K562 (cell line): ENCODE measurements around the gene ZNF516. TPM values are rescaled to one million over a fixed set of nuclear protein-coding genes. Genes with fewer than 3 reads are reported as not detected.

Experiments used
- ATAC-seq: fragments of 200-7000 bp; cut with Tn5 transposase; 3 replicates; pipeline ENCODE4 v1.9.1; 2020; ENCODE audit warnings: moderate library complexity
- Bru-seq: library from RNA; stranded (reverse); fragments of 400-500 nt; gene quantifications from one replicate; lab custom pipeline; 2021; lab: Mats Ljungman, UMichigan
- BruChase-seq, 2 experiments: library from RNA; stranded (reverse); fragments of 400-500 nt; gene quantifications; one replicate each; lab custom pipeline; 2021; lab: Mats Ljungman, UMichigan
- BruUV-seq: library from RNA; stranded (reverse); fragments of 400-500 nt; replicated peaks from 2 replicates; lab custom pipeline; 2021; lab: Mats Ljungman, UMichigan
- CTCF ChIA-PET: fragments of 300-600 bp; formaldehyde crosslinking; extraction: SDS; loops from one replicate; lab custom pipeline; 2021; ENCODE audit warnings: low intra/inter-chr PET ratio; lab: Yijun Ruan, JAX
- POLR2A ChIA-PET: fragments of 300-600, 350-650 bp; sonication (Branson Sonifier 250); formaldehyde crosslinking; extraction: SDS; loops from one replicate; lab custom pipeline; 2021; ENCODE audit warnings: antibody characterized with exemption, inconsistent platforms; lab: Yijun Ruan, JAX
- DNase-seq, 4 experiments: peaks; one replicate each; pipeline versions ENCODE4 v3.0.0 to v3.0.0-alpha.2; 2011 to 2018; ENCODE audit warnings: low spot score in 3 of 4, mixed read lengths in 3 of 4; ENCODE audit errors: extremely low read depth in 1 of 4
- FAIRE-seq: peaks from 2 replicates; lab custom pipeline; 2011; peaks lifted over from hg19 to GRCh38; lab: Jason Lieb, UNC
- H2AFZ ChIP-seq: 2 replicates; pipeline ENCODE4 v1.6.0; 2011; ENCODE audit warnings: low read depth, low read length, control low read depth, inconsistent platforms
- H3K27ac ChIP-seq: fragments of 200-600 bp; 3 replicates; pipeline ENCODE4 v1.8.0; 2011; ENCODE audit warnings: low read depth, mild to moderate bottlenecking, control low read depth, inconsistent platforms, low read length, moderate library complexity, mixed read lengths; ENCODE audit errors: extremely low read depth
- H3K27me3 ChIP-seq, 2 experiments: fragments of 300-600 bp in 1 of 2; 2 replicates in 1 of 2; 3 replicates in 1 of 2; pipeline versions ENCODE4 v1.6.0 to v1.8.0; 2011; ENCODE audit warnings: inconsistent platforms in 2 of 2, low read length in 2 of 2, mild to moderate bottlenecking in 1 of 2, mixed read lengths in 1 of 2, moderate library complexity in 1 of 2; ENCODE audit not compliant: control insufficient read depth in 2 of 2, insufficient read depth in 2 of 2
- H3K36me3 ChIP-seq: fragments of 300-600 bp; 3 replicates; pipeline ENCODE4 v1.8.0; 2011; ENCODE audit warnings: mild to moderate bottlenecking, low read length, inconsistent platforms; ENCODE audit not compliant: control insufficient read depth, insufficient read depth
- H3K4me1 ChIP-seq, 2 experiments: fragments of 200-600 bp in 1 of 2; replicated peaks in 1 of 2; 2 replicates in 1 of 2; 3 replicates in 1 of 2; pipeline versions ENCODE4 v1.5.1 to v1.8.0; 2011; ENCODE audit warnings: inconsistent platforms in 2 of 2, low read length in 2 of 2, mild to moderate bottlenecking in 1 of 2, mixed read lengths in 1 of 2, moderate library complexity in 1 of 2; ENCODE audit not compliant: control insufficient read depth in 2 of 2, insufficient read depth in 2 of 2
- H3K4me2 ChIP-seq: 2 replicates; pipeline ENCODE4 v1.6.1; 2011; ENCODE audit warnings: low read length, control low read depth, inconsistent platforms, mixed read lengths; ENCODE audit not compliant: insufficient read depth
- H3K4me3 ChIP-seq: fragments of 200-600 bp; sonication (generic), shearing (Covaris generic); 2 replicates; pipeline ENCODE4 v1.5.1; 2016; ENCODE audit warnings: control low read depth, inconsistent platforms
- H3K79me2 ChIP-seq: fragments of 200-600 bp; 3 replicates; pipeline ENCODE4 v1.8.0; 2011; ENCODE audit warnings: low read length, inconsistent platforms; ENCODE audit not compliant: control insufficient read depth, insufficient read depth
- H3K9ac ChIP-seq, 2 experiments: 2 replicates each; pipeline versions ENCODE4 v1.6.0 to v1.6.1; 2011; ENCODE audit warnings: low read depth in 2 of 2, low read length in 2 of 2, control low read depth in 1 of 2, inconsistent platforms in 1 of 2, mild to moderate bottlenecking in 1 of 2, mixed read lengths in 1 of 2; ENCODE audit not compliant: insufficient read depth in 1 of 2
- H3K9me1 ChIP-seq: one replicate; pipeline ENCODE4 v1.6.0; 2011; ENCODE audit warnings: inconsistent platforms, mild to moderate bottlenecking, low read length, moderate library complexity; ENCODE audit not compliant: control insufficient read depth, insufficient read depth
- H3K9me3 ChIP-seq: replicated peaks from 2 replicates; pipeline ENCODE4 v1.5.1; 2011; ENCODE audit warnings: low read depth, low read length, inconsistent platforms; ENCODE audit not compliant: control insufficient read depth, insufficient read depth
- H4K20me1 ChIP-seq: replicated peaks from 2 replicates; pipeline ENCODE4 v1.6.1; 2011; ENCODE audit warnings: low read length, inconsistent platforms, mixed read lengths; ENCODE audit not compliant: control insufficient read depth, insufficient read depth
- COPS2 ChIP-seq: fragments of 450-650 bp; conservative IDR thresholded peaks from 2 replicates; pipeline ENCODE4 v1.6.1; 2016; ENCODE audit warnings: mild to moderate bottlenecking, moderate library complexity
- HMG20B ChIP-seq: fragments of 250-450 bp; sonication (Bioruptor Pico); IDR thresholded peaks from 2 replicates; pipeline ENCODE4 v1.5.0; 2021; ENCODE audit warnings: mild to moderate bottlenecking
- KLF13 ChIP-seq: fragments of 450-650 bp; IDR thresholded peaks from 2 replicates; pipeline ENCODE4 v1.6.1; 2016; ENCODE audit warnings: missing genetic modification characterization, low read depth, mild to moderate bottlenecking, missing compliant biosample characterization, moderate library complexity, borderline replicate concordance
- MYBL2 ChIP-seq, 2 experiments: fragments of 450-650 bp in 1 of 2; sonication (generic) in 1 of 2; formaldehyde crosslinking in 1 of 2; IDR thresholded peaks; 2 replicates each; pipeline versions ENCODE4 v1.6.1 to v1.8.1; 2017 to 2022; ENCODE audit warnings: borderline replicate concordance in 1 of 2, inconsistent platforms in 1 of 2, low read depth in 1 of 2, mild to moderate bottlenecking in 1 of 2, missing genetic modification reagents in 1 of 2, moderate library complexity in 1 of 2
- MYNN ChIP-seq, 2 experiments: sonication (generic); formaldehyde crosslinking in 1 of 2; IDR thresholded peaks; 2 replicates each; pipeline versions ENCODE4 v1.5.0 to v1.6.1; 2016 to 2020; ENCODE audit warnings: antibody characterized with exemption in 1 of 2, missing genetic modification reagents in 1 of 2
- NR2C1 ChIP-seq, 2 experiments: fragments of 450-650 bp; IDR thresholded peaks; 2 replicates each; pipeline ENCODE4 v1.6.1; 2017; ENCODE audit warnings: mild to moderate bottlenecking in 2 of 2, antibody characterized with exemption in 1 of 2, inconsistent platforms in 1 of 2, missing compliant biosample characterization in 1 of 2, missing genetic modification characterization in 1 of 2
- PURB ChIP-seq: sonication (generic); formaldehyde crosslinking; IDR thresholded peaks from 2 replicates; pipeline ENCODE4 v1.9.0; 2021; ENCODE audit warnings: low read depth, mild to moderate bottlenecking, missing genetic modification reagents
- RBM25 ChIP-seq: fragments of 200-400 bp; formaldehyde crosslinking; IDR thresholded peaks from 2 replicates; pipeline ENCODE4 v1.6.1; 2018; ENCODE audit warnings: low read length, low read depth, moderate library complexity; ENCODE audit not compliant: severe bottlenecking
- RFX5 ChIP-seq: IDR thresholded peaks from 2 replicates; pipeline ENCODE4 v1.6.1; 2011; ENCODE audit warnings: low read depth, mild to moderate bottlenecking, improper control_type of control experiment, low read length
- RHOXF2B ChIP-seq: fragments of 250-450 bp; sonication (Bioruptor Pico); conservative IDR thresholded peaks from 2 replicates; pipeline ENCODE4 v1.5.1; 2021
- SRSF1 ChIP-seq: fragments of 200-400 bp; formaldehyde crosslinking; IDR thresholded peaks from 2 replicates; pipeline ENCODE4 v1.6.1; 2017; ENCODE audit warnings: mild to moderate bottlenecking, low read depth, low read length, moderate library complexity
- TEAD4 ChIP-seq, 2 experiments: sonication (generic) in 1 of 2; formaldehyde crosslinking in 1 of 2; IDR thresholded peaks; 2 replicates each; pipeline versions ENCODE4 v1.6.1 to v1.8.0; 2012 to 2022; ENCODE audit warnings: borderline replicate concordance in 1 of 2, inconsistent platforms in 1 of 2, low read length in 1 of 2, mild to moderate bottlenecking in 1 of 2, missing genetic modification reagents in 1 of 2
- ZNF197 ChIP-seq: fragments of 200-800 bp; sonication (Bioruptor generic); IDR thresholded peaks from 2 replicates; pipeline ENCODE4 v1.6.1; 2016; ENCODE audit warnings: low read depth, missing genetic modification characterization, missing compliant biosample characterization
- ZNF277 ChIP-seq: fragments of 250-450 bp; sonication (Bioruptor Pico); IDR thresholded peaks from 2 replicates; pipeline ENCODE4 v1.8.0; 2022; ENCODE audit warnings: inconsistent platforms, mild to moderate bottlenecking, moderate library complexity, borderline replicate concordance
- WGBS: fragments of 100-300 bp; shearing (Covaris generic); methylation state at CpG from one replicate; pipeline ENCODE4 v1.1.6; 2016; ENCODE audit warnings: low coverage, mixed read lengths; ENCODE audit not compliant: insufficient coverage; ENCODE audit errors: missing lambda C conversion rate; 5-methylcytosine and 5-hydroxymethylcytosine counted together
- in situ Hi-C: fragments of 300-500 bp; cut with MboI; formaldehyde crosslinking; loops from 4 replicates; pipeline ENCODE4 v1.15.0; 2018; ENCODE audit warnings: inconsistent platforms, mixed read lengths
- intact Hi-C: fragments of 100-400 bp; cut with micrococcal nuclease; formaldehyde crosslinking; loops from 2 replicates; pipeline ENCODE4 v1.14.2; 2022
- long read RNA-seq, 3 experiments: library from polyadenylated mRNA in 2 of 3; library from RNA in 1 of 3; unstranded in 2 of 3; stranded (forward) in 1 of 3; transcript quantifications; one replicate each; pipeline ENCODE4 v2.0.0, GENCODE V29; 2019 to 2022
- polyA minus RNA-seq, 3 experiments: library from RNA; depleted of rRNA, polyadenylated mRNA; stranded (reverse); fragments of >200 nt; gene quantifications; 2 replicates each; pipeline ENCODE4 v1.2.3, GENCODE V29; 2011
- polyA plus RNA-seq, 8 experiments: library from polyadenylated mRNA; depleted of rRNA in 4 of 8; stranded (reverse) in 5 of 8; unstranded in 3 of 8; fragments of >200 nt; fragmentation: Nextera tagmentation in 2 of 8; fragmentation: Illumina TruSeq in 1 of 8; extraction: Ambion mirVana in 2 of 8; extraction: Trizol in 1 of 8; gene quantifications; 2 replicates each; pipeline versions ENCODE4 v1.2.1 to v1.2.3, GENCODE V29; 2011 to 2014; ENCODE audit warnings: inconsistent platforms in 1 of 8, missing spikeins in 1 of 8
- total RNA-seq, 7 experiments: library from RNA; depleted of rRNA in 6 of 7; stranded (reverse); fragments of >200 nt in 6 of 7; fragmentation: Illumina TruSeq in 2 of 7; extraction: Trizol in 2 of 7; gene quantifications; 2 replicates each; pipeline versions ENCODE4 v1.2.1 to v1.2.3, GENCODE V29; 2011 to 2021; ENCODE audit warnings: low replicate concordance in 1 of 7

The ZNF516 gene
- 0.11 and 0.21 TPM in 2 replicates for total RNA-seq (2011; cell fraction: chromatin; rRNA removed; ENCODE audit: low replicate concordance)
- total RNA-seq (2011; cell fraction: nucleolus; rRNA removed) = 0.13 and 0.50 TPM in 2 replicates
- 0.15 and 0.23 TPM in 2 replicates for total RNA-seq (2011; cell fraction: nucleoplasm; rRNA removed)
- total RNA-seq (2014; rRNA removed) (0.04 and 0.05 TPM in 2 replicates), total RNA-seq (2014; rRNA removed; fragmentation: Illumina TruSeq; extraction: Trizol) (0.03 TPM in 1 of 2 replicates, not detected in the other), total RNA-seq (2015; rRNA removed; fragmentation: Illumina TruSeq; extraction: Trizol) (0.04 TPM in 2 replicates), total RNA-seq (2021) (0.20 and 0.56 TPM in 2 replicates), polyA plus RNA-seq (2011; rRNA removed) (0.11 TPM in 1 of 2 replicates, not detected in the other), polyA plus RNA-seq (2014; fragmentation: Illumina TruSeq; extraction: Trizol) (0.07 TPM in 1 of 2 replicates, not detected in the other), polyA plus RNA-seq (2014; fragmentation: Nextera tagmentation; extraction: Ambion mirVana) (not detected), polyA plus RNA-seq (2014; rRNA removed) (0.05 and 0.09 TPM in 2 replicates), polyA minus RNA-seq (2011; rRNA and poly(A)+ RNA removed) (0.14 TPM in 1 of 2 replicates, not detected in the other), Bru-seq, nascent RNA (percentile 23 among the genes with signal in this experiment), BruChase-seq, experiment 1, labeled RNA remaining after a 2-hour chase (percentile 20 among the genes with signal in this experiment), BruChase-seq, experiment 2, labeled RNA remaining after a 6-hour chase (percentile 21 among the genes with signal in this experiment)
- 0.01 and 0.82 TPM in 2 replicates for polyA plus RNA-seq (2011; cell fraction: cytosol; rRNA removed)
- polyA plus RNA-seq (2011; cell fraction: nucleus; rRNA removed) = 0.03 and 0.31 TPM in 2 replicates
- 0.09 and 0.40 TPM in 2 replicates for polyA plus RNA-seq (2012)
- 0.10 and 0.18 TPM in 2 replicates for polyA minus RNA-seq (2011; cell fraction: cytosol; rRNA and poly(A)+ RNA removed)
- 0.11 and 0.27 TPM in 2 replicates for polyA minus RNA-seq (2011; cell fraction: nucleus; rRNA and poly(A)+ RNA removed)
- long read RNA-seq, experiment 1 = 0 reads
- long read RNA-seq, experiment 2 = 0 reads
- long read RNA-seq, experiment 3 = 0 reads

- no peak for DNase-seq
- no CpG with 5 or more reads among the region's 64 CpGs for whole genome bisulfite sequencing
- TF ChIP-seq HMG20B (CRISPR knock-in tag) (no peak), MYNN (IDR thresholded peaks at IDR 0.05) (no peak), MYNN (CRISPR knock-in tag; IDR thresholded peaks at IDR 0.05) (no peak), RHOXF2B (CRISPR knock-in tag) (no peak), ZNF277 (CRISPR knock-in tag) (no peak), RFX5 (no peak), TEAD4 (IDR thresholded peaks at IDR 0.05; ENCODE audit: low read length) (no peak), TEAD4 (CRISPR knock-in tag; IDR thresholded peaks at IDR 0.05; ENCODE audit: borderline replicate concordance) (no peak), SRSF1 (no peak), COPS2 (no peak), RBM25 (no peak), ZNF197 (no peak), NR2C1 (IDR thresholded peaks at IDR 0.05) (no peak), NR2C1 (tag; IDR thresholded peaks at IDR 0.05) (no peak), PURB (no peak), KLF13 (no peak), MYBL2 (IDR thresholded peaks at IDR 0.05; ENCODE audit: low read depth) (no peak), MYBL2 (CRISPR knock-in tag; IDR thresholded peaks at IDR 0.05; ENCODE audit: borderline replicate concordance) (no peak)
Observed at GRCh38 chr18:76495006-76495370, at the start of gene ZNF516. TSS of gene ZNF516 (minus strand) at chr18:76495242. CDS start at chr18:76443054, 52,188 bp downstream.

More at GRCh38 chr18:76495006-76495370, at the start of gene ZNF516:
- H4K20me1 ChIP-seq = 0 out of 2 replicates have a peak, but pooled peaks cover 3% of the 10 kb centered on the region
- no peak within 1 kb of the TSS for H3K4me2 ChIP-seq
- H3K9me1 ChIP-seq = no peaks in the 10 kb centered on the region
- H3K79me2 ChIP-seq = no peaks in the 10 kb centered on the region
- no peak within 1 kb of the TSS for H3K9ac ChIP-seq
- no peaks in the 10 kb centered on the region for H3K36me3 ChIP-seq
- FAIRE-seq = no peak
- H2AFZ ChIP-seq = no peak within 1 kb of the TSS
- intact Hi-C loops (no loop called here), in situ Hi-C loops (no loop called here)
- H3K4me1 ChIP-seq = peaks cover 2 to 26% of the 10 kb centered on the region in 2 experiments; a peak in 2 of 5 replicates
- no peaks in the 10 kb centered on the region; a peak in 2 of 5 replicates for H3K27me3 ChIP-seq
- ChIA-PET CTCF (no interaction called here), POLR2A (no interaction called here)
- H3K4me3 ChIP-seq = no peak within 1 kb of the TSS
- ATAC-seq = no peak
- H3K27ac ChIP-seq = no peak within 1 kb of the TSS
- BruUV-seq = no TSS peak
- H3K9me3 ChIP-seq = no peaks in the 10 kb centered on the region
